ENCODE data around the gene GALM.
"Not testable (repeated sequence)": the region's sequence is repeated elsewhere in the genome, so short reads cannot be mapped to it uniquely, and the experiment has no call there.

The GALM gene

DNA sequence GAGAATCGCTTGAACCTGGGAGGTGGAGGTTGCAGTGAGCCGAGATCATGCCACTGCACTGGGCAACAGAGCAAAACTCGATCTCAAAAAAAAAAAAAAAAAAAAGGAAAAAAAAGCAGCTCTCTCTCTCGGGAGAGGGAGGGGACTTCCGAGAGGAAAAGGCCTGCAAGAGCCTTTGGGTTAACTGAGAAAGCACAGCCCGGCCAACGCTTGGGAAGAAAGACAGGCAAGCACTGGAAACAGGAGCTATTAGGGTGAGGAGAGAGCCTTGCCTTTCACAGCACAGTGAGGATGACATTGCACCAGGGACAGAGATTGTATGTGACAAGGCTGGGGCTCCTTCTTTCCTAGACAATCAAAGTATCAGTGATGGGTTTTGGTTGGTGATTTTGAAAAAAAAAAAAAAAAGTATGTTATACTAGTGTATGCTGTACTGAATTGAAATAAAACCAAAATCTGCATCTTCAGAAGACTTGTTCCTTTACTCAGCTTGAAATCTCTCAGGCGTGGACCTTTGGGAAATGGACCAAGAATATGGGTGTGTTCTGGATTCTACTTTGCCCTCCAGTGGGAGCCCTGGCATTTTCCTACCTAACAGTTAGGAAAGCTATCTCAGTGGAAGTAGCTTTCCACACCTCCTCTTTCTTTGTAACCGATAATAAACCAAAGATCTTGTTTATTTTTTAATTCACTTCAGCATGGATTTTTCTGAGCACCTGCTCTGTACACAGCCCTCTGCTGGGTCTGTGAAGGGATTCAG lies 68.6 kb downstream of the GALM start:
- no peak for FAIRE-seq

DNA sequence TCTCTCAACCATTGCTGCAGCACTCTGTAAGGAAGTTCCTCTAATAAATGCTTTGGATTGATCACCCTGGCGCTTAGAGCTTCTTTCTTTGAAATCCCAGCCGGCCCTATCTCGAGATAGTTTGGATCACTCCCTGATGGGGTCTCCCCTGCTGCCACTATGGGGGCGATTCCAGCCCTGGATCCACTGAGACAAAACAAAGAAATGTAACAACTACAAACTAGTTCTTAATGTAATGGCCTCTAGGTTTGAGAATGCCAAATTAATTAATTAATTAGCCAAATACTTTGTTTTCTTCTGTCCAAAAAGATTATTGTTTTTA lies 70.0 kb downstream of the GALM start:
- DNase-seq (ENCODE audit: extremely low spot score, insufficient read length, low read depth) (no peak), FAIRE-seq (no peak)

More for the DNA sequence above, 68.6 kb downstream of the GALM start:
- no peak for DNase-seq (ENCODE audit: extremely low spot score, insufficient read length, low read depth)

DNA sequence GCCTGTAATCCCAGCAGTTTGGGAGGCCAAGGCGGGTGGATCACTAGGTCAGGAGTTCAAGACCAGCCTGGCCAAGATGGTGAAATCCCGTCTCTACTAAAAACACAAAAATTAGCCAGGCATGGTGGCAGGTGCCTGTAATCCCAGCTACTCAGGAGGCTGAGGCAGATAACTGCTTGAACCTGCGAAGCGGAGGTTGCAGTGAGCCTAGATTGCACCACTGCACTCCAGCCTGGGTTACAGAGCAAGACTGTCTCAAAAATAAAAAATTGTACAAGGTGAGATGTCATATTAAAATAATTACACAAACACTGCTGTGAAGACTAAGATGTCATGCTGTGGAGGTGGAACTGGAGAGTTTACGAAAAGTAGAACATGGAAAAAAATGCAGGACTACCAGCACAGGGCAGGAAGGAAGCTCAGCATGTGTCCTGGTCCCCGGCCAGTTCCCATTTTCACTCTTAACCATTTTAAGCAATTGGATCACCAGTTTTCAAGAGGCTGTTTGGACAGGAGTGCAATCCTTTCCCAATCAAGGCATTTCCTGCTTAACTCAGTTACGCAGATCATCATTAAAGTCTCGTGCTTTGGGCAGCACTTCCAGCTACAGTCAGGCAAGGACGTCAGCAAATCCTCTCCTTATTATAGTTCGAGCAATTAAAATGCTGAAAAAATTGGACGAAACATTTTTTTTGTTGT lies 71.2 kb downstream of the GALM start:
- not testable (repeated sequence) for FAIRE-seq; DNase-seq (ENCODE audit: extremely low spot score, insufficient read length, low read depth)

DNA sequence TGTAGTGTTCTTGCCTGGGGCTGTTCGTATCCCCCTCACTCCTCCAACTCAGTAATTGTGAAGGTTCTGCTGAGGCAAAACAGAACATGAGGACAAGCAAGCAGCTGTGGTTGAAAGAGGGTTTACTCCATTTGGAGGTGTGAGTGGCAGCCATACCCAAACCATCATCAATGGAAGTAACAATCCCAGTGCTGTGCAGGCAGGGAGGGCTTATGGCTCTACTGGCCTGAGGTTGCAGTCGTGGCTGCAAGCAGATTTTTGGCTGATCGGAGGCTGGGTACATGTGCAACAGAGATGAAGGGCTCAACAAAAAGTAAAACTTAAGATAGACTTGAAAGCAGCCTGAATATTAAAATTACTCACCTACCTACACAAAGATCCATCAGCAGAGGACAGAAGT lies 72.0 kb downstream of the GALM start:
- FAIRE-seq (no peak), DNase-seq (ENCODE audit: extremely low spot score, insufficient read length, low read depth) (no peak)

DNA sequence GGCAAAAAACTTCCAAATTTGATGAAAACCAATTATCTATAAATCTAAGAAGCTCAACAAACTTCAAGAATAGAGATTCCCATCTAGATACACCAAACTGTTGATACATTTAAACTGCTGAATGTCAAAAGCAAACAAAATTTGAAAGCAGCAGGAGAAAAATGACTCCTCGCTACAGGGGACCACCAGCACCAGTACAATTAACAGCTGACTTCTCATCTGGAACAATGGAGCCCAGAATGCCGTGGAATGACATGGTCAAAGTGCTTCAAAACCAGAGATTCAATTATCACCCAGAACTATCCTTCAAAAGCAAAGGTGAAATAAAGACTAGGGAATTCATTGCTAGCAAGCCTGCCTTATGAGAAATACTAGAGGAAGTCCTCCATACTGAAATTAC lies 73.6 kb downstream of the GALM start:
- DNase-seq (ENCODE audit: extremely low spot score, insufficient read length, low read depth) = no peak
- FAIRE-seq = no peak

DNA sequence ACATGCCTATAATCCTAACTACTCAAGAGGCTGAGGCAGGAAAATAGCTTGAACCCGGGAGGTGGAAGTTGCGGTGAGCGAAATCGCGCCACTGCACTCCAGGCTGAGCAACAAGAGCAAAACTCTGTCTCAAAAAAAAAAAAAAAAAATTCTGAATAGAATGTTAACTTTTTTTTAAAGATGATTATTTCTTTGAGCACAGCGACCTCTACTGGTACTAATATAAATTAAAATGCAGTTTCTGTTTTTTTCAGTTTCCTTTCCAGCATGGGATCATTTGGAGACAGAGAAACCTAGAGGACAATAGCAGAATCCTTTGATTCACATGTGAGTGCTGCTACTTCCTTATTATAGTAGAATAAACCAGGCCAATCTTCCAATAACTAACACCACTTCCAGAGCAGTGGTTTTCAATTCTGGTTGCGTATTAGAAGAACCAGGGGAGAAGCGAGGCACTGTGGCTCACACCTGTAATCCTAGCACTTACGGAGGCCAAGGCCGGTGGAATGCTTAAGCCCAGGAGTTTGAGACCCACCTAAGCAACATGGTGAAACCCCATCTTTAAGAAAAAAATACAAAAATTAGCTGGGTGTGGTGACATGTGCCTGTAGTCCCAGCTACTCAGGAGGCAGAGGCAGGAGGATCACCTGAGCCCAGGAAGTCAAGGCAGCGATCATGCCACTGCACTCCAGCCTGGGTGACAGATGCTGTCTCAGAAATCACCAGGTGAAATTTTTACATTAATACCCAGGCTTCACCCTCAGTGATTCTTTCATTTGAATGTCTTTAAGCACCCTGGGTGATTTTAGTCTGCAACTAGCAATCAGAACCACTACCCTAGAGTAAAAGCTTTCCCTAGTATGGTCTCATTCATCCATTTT lies 75.2 kb downstream of the GALM start:
- FAIRE-seq (no peak), DNase-seq (ENCODE audit: extremely low spot score, insufficient read length, low read depth) (no peak)

DNA sequence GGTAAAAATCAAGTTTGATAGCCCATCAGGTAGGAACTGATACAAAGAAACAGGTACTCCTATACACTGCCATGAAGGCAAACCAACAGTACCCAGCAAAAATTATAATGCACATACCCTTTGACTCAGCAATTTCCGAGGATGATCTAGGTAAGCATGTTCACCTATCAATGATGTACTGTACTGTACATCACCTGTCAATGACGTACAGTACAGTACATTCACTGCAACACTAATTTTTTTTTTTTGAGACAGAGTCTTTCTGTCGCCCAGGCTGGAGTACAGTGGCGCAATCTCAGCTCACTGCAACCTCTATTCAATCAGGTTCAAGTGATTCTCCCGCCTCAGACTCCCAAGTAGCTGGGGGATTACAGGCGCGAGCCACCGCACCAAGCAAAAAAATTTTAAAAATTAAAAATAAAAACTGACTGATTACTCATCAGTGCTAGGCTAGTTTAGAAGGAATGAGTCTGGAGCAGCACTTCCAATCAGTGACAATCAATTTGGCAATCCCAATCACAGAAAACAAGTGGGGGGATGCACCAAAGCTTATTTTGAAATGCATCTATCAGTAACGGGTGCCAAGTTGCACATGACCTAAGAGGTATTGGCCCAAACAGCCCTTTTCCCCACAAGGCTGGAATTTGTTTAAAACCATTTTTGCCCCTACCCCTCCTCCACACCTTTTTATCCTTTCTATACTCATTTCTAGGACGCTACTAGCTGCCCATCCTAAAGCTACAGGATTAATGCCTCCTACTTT lies 77.1 kb downstream of the GALM start:
- no peak for FAIRE-seq
- no peak for DNase-seq (ENCODE audit: extremely low spot score, insufficient read length, low read depth)

DNA sequence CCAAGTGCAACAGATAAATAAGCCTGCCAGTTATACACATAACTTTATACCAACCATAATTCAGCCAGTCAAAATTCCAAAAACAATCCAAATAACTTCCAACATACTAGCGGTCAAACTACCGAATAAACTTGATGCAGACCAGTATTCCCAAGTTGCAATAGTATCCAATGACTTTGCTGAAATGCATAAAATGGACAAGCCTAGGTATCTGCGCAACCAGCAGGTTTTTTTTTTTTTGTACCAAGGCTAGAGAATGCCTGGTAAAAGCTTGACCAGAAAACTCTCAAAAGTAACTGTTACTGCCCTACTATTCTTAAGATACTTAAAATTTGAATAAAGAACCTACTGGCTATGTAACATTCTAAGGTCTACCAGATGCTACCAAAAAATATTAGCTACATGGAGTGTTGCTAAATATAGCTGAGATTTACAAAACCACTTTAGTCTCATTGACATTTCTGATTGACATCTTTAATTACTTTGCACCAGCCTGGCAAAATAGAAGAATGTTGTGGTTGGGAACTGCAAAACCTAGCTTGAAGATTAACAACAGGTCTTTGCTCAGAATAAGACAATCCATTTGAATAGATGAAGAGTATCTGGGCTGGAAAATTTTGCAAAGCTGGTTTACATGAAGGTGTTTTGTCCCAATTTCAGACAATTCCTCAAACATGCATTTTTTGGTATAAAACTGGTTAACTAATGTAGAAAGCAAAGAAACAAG lies 77.9 kb downstream of the GALM start:
- no peak for FAIRE-seq

DNA sequence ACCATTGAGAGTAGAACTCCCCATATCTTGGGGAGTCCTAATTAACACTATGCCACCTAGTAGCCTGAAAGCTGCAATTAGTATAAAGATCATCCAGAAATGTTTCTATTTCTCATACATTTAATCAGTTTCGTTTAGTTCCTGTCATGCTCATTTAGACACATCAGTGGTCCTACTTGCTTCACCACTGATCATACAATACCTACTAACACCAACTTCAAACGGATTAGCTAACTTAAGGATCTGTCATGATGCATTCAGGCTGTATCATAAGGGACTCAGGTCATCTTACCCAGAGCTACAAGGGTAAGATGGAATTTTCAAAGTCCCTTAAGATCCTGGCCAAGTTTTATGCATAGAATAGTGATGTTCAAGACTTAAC lies 78.5 kb downstream of the GALM start:
- DNase-seq (ENCODE audit: extremely low spot score, insufficient read length, low read depth) (no peak), FAIRE-seq (no peak)

More for the DNA sequence above, 77.9 kb downstream of the GALM start:
- no peak for DNase-seq (ENCODE audit: extremely low spot score, insufficient read length, low read depth)

DNA sequence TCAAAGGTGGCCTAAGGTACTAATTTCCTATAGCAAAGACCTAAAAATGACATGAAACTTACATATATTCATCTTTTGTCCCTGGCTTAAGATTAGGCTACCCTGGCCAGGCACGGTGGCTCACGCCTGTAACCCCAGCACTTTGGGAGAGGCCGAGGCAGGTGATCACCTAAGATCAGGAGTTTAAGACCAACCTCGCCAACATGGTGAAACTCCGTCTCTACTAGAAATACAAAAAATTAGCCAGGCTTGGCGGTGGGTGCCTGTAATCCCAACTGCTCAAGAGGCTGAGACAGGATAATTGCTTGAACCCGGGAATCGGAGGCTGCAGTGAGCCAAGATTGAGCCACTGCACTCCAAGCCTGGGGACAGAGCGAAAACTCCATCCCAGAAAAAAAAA lies 79.4 kb downstream of the GALM start:
- DNase-seq (ENCODE audit: extremely low spot score, insufficient read length, low read depth) (no peak), FAIRE-seq (no peak)

DNA sequence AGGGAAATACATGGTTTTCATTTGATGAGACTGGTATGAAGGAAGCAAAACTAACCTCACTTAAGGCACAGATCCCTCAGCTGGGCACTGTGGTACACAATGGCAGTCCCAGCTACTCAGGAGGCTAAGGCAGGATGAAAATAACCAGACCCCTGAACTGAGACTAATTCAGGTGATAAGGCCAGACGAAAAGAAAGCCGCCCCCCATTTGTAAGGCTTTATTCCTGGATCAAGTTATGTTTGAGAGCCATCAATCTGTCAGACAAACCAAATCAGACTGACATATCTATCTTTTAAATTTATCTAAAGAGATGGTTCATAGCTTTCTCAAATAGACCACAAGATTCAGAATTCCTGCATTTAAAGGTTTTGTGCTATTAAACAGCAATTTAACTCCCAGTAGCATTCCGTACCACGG lies 81.1 kb downstream of the GALM start:
- DNase-seq (ENCODE audit: extremely low spot score, insufficient read length, low read depth) (no peak), FAIRE-seq (no peak)

DNA sequence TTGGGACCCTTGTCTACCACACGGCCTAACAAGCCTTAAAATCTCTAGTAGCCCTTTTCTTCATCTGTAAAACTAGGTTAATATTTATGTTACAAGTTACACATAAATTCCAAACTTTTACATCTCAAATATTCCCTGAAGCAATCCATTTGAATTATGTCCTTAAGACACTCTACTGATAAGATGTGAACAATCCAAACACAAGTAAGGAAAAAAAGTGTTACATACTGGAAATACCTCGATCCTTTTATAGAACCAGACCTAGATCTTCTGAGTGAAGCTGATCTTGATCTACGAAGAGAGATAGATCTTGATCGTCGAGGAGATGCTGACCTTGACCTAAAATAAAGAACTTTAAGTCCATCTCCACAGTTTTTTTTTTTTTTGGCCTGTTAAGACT lies 81.9 kb downstream of the GALM start:
- FAIRE-seq (no peak), DNase-seq (ENCODE audit: extremely low spot score, insufficient read length, low read depth) (no peak)

DNA sequence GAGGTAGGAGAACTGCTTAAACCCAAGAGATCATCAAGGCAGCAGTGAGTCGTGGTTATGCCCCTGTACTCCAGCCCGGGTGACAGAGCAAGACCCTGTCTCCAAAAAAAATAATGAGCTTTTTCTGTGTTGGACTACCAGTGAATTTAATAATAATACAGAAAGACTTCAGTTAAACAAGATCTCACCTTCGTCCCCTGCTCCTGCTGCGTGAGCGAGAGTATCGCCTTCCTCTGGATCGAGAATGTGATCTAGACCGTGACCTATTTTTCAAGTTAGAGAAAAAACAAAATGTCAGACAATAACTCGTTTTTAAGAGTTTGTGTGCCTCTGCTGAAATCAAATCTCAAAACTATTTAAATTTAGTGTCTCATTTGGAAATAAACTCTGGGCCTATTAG lies 82.5 kb downstream of the GALM start:
- FAIRE-seq (no peak), DNase-seq (ENCODE audit: extremely low spot score, insufficient read length, low read depth) (no peak)

DNA sequence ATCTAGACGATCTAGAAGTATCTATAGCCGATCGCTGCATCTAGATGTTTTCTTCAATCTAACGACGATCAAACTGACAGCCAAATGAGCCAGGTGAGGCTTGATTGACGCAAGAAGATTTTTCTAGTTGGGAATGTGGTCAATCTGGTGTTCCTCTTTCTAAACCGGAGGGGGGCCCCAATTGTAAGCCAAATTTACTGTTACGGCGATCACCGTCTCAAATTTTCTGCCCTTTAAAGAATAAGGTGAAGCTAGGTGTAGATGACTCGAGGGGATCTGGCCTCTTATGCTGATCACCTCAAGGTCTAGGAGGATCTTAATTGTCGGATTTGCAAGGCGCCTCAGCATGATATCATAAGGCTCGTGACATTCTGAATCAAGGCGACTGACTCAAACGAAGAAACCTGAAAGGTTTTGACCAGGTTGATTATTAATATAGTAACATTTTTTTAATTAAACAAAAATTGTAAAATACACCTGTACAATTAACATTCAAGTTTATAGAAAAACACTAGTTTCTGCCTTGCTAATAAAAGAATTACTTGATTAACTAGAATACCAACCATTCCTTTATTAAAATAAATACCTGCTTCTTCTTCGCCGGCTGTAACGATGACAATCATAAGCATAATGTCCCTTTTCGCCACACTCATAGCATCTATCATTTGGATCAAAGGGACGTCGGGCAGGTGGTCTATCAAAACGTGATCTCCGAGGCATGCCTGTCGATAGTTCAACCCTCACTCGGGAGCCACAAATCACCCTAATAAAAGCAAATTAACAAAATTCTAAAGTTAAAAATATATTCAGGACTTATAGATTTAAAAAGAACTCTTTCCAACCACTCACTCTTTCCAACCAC lies 83.3 kb downstream of the GALM start:
- FAIRE-seq (no peak), DNase-seq (ENCODE audit: extremely low spot score, insufficient read length, low read depth) (no peak)

DNA sequence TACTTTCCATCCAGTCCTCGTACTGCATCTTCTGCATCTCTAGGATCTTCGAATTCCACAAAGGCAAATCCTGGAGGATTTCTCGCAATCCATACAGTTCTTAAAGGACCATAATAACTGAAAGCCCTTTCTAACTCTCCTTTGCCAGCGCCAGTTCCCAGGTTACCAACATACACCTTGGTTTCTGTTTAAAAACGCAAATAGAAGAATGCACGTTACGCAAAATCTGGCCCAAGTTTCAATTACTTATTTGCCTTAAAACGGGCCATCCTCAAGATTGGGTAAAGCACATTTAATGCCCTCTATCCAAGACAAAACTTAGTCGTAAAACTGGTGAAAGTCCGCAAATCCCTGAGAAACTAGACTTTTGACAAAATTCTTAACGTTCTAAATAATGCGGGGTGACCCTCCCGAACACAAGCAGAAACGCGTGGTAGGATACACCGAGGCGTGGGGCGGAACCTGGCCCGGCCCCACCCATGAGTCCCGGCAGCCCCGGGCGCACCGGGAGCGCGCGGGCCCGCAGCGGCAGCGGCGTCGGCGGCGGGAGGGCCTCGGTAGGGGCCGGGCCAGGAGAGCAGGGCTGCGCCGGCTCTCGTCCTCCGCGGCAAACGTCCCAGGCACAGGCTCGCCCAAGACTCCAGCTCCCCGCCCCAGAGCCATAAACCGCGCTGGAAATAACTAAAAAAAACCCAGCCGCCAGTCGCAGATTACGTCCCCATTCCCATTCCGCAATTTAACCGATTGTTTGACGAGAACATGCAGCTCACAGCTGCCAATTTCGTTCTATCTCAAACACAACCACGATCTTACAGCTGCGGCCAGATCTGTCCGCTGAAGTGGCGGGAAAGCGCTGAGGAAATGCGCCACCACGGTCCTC lies 84.3 kb downstream of the GALM start:
- FAIRE-seq (peak; percentile 45), DNase-seq (ENCODE audit: extremely low spot score, insufficient read length, low read depth) (no peak)

DNA sequence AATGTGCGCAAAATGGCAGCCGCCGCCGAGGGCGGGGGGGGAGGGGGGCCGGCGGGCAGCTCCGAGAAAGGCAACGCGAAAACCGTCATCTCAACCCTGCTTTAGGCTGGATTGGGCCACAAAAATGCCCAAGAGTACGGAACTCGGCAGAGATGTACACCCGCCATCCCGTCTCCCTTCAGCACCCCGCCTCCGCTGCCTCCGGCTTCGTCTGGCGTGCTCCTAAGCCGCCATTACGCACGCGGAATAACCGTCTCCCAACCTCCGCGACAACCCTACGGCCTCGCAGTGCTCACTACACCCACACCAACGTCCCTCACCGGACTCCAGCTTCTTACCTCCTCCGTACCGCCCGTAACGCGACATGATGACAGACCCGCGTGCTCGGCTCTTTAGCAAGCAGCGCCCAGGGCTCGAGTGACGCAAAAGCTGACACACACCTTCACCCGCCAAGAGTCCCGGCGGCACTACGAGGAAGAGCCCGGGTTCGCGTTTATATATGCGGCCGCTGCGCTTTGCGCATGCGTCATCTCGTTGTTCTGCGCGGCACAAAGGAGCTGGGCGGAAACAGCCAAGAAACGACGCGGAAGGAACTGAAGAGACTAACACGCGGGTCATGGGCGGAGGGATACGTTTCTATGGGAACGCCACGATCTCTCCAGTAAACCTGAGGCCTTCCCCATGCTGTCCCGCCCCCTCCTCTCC lies 85.1 kb downstream of the GALM start, which contains the start of gene SRSF7:
Gene SRSF7, minus strand, starts transcription at position 471 of the 705 bp plus-strand sequence. Its CDS starts 105 bp downstream, at position 366.
- DNase-seq (ENCODE audit: extremely low spot score, insufficient read length, low read depth) (peak; percentile 89), FAIRE-seq (peak; percentile 98)

Data from GM18507 (cell line).